Activated CD8-positive, alpha-beta memory T cell treated with anti-CD3 and anti-CD28 coated beads for 36 hours (primary cell): ENCODE results near the gene PFDN4. TPM values are rescaled to one million over a fixed set of nuclear protein-coding genes. Genes with fewer than 3 reads are reported as not detected.
"Not testable (repeated sequence)": the region's sequence is repeated elsewhere in the genome, so short reads cannot be mapped to it uniquely, and the experiment has no call there.

Experiments used
- CTCF ChIA-PET: fragments of 350-600 bp; sonication (Branson Sonifier 250); formaldehyde crosslinking; loops from one replicate; lab custom pipeline; 2021; ENCODE audit warnings: antibody characterized with exemption; lab: Charles Lee
- POLR2A ChIA-PET: fragments of 350-600 bp; sonication (Branson Sonifier 250); formaldehyde crosslinking; loops from one replicate; lab custom pipeline; 2021; ENCODE audit warnings: antibody characterized with exemption; lab: Charles Lee
- total RNA-seq, 2 experiments: library from RNA; stranded (reverse); gene quantifications; one replicate each; pipeline ENCODE4 v1.2.3, GENCODE V29; 2021

Gene PFDN4
- total RNA-seq, 2 experiments from 2014 or later: 42.9 TPM

- CTCF ChIA-PET: no interaction called here
- POLR2A ChIA-PET: no interaction called here
Observed at GRCh38 chr20:54254596-54254995, 46.7 kb downstream of the PFDN4 start.

DNA sequence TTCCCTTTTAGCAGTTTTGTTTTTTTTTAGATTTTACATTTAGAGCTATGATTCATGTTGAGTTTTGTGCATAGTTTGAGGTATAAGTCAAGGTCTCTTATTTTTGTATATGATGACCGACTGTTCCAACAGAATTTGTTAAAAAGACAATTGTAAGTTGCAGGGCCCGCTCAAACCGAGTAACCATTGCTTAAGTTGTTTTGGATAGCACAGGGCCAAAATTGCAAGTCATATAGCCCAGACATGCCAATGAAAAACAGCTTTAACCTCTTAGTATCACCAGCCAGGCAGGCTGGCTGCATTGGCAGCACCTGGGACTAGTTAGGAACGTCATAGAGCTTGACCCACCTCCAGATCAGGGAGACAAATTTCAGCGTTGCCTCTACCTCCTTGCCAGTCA, 47.3 kb downstream of the PFDN4 start:
- POLR2A ChIA-PET: no interaction called here

DNA sequence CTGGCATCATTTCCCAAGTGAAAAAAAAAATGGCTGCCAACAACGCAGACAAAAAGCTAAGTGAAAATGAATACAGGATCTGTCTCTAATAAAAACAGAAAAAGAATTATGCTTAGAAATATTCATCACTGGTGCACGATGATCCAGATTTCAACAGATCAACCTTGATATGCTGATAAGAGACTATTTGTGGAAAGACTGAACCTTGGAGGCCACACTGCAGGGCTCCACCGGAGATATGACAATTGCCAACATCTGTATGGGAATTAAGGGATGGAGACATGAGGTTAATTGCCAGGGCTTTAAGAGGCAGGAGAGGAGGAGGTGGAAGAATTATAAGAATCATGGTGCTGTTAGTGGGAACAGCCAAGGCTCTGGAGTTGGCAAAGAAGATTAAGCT, 48.3 kb downstream of the PFDN4 start:
- ChIA-PET CTCF (no interaction called here), POLR2A (no interaction called here)

More for the DNA sequence above, 47.3 kb downstream of the PFDN4 start:
- CTCF ChIA-PET: no interaction called here

DNA sequence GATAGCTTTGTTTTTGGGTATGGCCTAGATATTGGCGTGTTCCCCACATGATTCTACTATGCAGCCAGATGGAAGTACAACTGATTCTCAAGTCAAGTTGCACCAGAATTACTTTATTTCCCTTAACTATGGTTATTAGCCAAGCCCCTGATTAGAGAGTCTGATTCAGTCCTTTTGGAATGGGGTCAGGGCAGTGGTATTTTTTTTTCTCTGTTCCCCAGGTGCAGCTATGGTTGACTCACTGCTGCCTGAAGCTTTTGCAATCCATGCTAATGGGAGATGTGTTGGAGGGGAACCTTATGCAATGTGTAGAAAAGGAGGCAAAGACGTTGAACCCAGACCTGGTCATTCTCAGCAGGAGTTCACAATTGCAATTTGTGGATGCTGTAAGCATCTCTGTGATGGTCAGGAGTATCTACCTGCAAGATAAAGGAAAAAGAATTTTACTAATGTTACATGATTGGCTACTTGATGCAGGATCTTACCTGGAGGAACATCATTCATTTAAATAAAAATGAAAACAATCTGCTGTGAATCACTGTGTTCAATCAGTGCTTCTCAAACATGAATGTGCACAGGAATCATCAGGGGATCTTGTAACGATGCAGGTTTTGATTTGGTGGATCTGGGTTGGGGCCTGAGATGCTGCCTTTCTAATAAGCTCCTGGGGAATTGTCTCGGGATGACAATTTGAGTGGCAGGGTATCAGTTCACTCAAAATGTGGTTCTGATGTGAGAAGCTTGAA, 49.4 kb downstream of the PFDN4 start:
- ChIA-PET CTCF (no interaction called here), POLR2A (no interaction called here)

GRCh38 chr20:54260116-54260515, 52.2 kb downstream of the PFDN4 start:
- CTCF ChIA-PET: no interaction called here

GRCh38 chr20:54262671-54263070, 54.8 kb downstream of the PFDN4 start:
- ChIA-PET CTCF (no interaction called here), POLR2A (no interaction called here)

More at GRCh38 chr20:54260116-54260515, 52.2 kb downstream of the PFDN4 start:
- POLR2A ChIA-PET: no interaction called here

DNA sequence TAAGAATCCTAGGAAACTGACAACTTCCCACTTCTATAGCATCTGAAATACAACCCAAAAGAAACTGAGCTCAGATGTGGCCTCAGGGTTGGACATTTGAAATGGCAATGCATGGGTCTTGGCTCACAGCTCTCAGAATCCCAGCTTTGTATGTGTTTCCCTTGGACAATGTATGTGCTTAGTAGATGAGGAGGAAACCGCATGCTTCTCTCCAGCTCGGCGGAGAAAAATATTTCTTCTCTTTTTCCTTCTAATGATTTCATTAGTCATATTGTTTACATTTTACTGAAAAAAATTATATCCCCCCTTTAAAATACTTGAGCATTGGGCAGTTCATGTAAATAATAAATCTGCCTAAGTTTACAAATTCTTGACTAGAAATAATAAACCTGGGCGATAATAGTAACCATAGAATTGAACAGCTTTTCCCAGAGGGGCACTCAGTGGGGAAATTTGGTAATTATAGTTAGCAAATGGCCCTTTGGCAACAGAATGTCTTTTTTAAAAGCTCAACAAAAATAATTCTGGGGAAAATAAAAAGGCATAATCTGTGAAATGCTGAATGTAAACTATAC, 55.3 kb downstream of the PFDN4 start:
- ChIA-PET CTCF (no interaction called here), POLR2A (no interaction called here)

DNA sequence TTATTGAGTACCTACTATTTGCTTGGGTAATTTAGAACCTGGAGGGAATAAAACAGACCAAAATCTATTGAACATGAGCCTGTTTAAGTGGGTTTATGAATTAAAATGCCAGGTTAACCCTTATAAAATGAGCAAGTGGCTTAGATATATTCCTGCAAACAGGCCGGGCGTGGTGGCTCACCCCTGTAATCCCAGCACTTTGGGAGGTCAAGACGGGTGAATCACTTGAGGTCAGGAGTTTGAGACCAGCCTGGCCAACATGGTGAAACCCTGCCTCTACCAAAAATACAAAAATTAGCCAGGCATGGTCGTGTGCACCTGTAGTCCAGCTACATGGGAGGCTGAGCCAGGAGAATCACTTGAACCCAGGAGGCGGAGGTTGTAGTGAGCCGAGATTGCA, 57.9 kb downstream of the PFDN4 start:
- CTCF ChIA-PET, POLR2A ChIA-PET: not testable (repeated sequence)

DNA sequence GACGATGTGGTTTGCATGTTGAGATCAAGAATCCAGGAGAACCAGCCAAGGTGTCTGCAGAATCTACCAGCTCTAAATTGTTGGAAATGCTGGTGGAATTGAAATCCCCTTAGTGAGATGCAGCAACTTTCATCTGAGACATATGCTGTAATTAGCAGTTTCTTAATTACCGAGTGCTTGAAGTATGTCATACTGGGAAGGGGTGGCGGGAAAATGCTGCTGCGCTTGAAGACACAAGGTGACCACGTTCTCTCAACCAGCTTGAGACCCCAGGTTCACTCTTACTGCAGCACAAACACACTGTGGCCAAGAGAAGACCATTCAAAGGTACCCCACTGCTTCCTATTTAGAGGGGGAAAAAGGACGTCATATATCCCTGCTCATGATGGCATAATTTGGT, 59.0 kb downstream of the PFDN4 start:
- ChIA-PET CTCF (no interaction called here), POLR2A (no interaction called here)

- CTCF ChIA-PET: no interaction called here
Observed at GRCh38 chr20:54267483-54268003, 59.7 kb downstream of the PFDN4 start.

GRCh38 chr20:54268941-54269340, 61.1 kb downstream of the PFDN4 start:
- CTCF ChIA-PET: no interaction called here
- POLR2A ChIA-PET: no interaction called here

More at GRCh38 chr20:54267483-54268003, 59.7 kb downstream of the PFDN4 start:
- POLR2A ChIA-PET: no interaction called here

Other genes with a start within 250 kb of the PFDN4 start
- under 1 TPM in 1 of 2 experiments, not detected in 1; 0.08 TPM for gene BCAS1, start 137.5 kb upstream of the PFDN4 start, total RNA-seq
- under 1 TPM; 0.13 to 0.34 TPM for gene CYP24A1, start 34.1 kb upstream of the PFDN4 start, total RNA-seq